ENCODE results near the gene SDK2.

- TF ChIP-seq ZNF274 (IDR thresholded peaks at IDR 0.05; ENCODE audit: low read length), result no peak
- no peak for TF ChIP-seq ZNF274 (tag by site-specific recombination; IDR thresholded peaks at IDR 0.05; ENCODE audit: borderline replicate concordance)
- TF ChIP-seq CTCF (tag by site-specific recombination; IDR thresholded peaks at IDR 0.05), result no peak
- TF ChIP-seq YY1 (tag by site-specific recombination; IDR thresholded peaks at IDR 0.05), result no peak
- TF ChIP-seq, protein P1, sequence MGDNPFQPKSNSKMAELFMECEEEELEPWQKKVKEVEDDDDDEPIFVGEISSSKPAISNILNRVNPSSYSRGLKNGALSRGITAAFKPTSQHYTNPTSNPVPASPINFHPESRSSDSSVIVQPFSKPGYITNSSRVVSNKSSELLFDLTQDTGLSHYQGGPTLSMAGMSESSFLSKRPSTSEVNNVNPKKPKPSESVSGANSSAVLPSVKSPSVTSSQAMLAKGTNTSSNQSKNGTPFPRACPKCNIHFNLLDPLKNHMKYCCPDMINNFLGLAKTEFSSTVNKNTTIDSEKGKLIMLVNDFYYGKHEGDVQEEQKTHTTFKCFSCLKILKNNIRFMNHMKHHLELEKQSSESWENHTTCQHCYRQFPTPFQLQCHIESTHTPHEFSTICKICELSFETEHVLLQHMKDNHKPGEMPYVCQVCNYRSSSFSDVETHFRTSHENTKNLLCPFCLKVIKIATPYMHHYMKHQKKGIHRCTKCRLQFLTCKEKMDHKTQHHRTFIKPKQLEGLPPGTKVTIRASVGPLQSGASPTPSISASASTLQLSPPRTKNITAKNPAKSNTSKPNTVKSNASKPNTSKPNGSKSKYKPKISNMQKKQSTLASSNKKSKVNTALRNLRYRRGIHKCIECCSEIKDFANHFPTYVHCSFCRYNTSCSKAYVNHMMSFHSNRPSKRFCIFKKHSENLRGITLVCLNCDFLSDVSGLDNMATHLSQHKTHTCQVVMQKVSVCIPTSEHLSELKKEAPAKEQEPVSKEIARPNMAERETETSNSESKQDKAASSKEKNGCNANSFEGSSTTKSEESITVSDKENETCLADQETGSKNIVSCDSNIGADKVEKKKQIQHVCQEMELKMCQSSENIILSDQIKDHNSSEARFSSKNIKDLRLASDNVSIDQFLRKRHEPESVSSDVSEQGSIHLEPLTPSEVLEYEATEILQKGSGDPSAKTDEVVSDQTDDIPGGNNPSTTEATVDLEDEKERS (tag by site-specific recombination; IDR thresholded peaks at IDR 0.05), result no peak
- TF ChIP-seq ZNF146 (tag by site-specific recombination; IDR thresholded peaks at IDR 0.05), result no peak
- TF ChIP-seq, protein P2, sequence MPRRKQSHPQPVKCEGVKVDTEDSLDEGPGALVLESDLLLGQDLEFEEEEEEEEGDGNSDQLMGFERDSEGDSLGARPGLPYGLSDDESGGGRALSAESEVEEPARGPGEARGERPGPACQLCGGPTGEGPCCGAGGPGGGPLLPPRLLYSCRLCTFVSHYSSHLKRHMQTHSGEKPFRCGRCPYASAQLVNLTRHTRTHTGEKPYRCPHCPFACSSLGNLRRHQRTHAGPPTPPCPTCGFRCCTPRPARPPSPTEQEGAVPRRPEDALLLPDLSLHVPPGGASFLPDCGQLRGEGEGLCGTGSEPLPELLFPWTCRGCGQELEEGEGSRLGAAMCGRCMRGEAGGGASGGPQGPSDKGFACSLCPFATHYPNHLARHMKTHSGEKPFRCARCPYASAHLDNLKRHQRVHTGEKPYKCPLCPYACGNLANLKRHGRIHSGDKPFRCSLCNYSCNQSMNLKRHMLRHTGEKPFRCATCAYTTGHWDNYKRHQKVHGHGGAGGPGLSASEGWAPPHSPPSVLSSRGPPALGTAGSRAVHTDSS (tag by site-specific recombination; IDR thresholded peaks at IDR 0.05), result no peak
These were observed 323.5 kb downstream of the SDK2 start for GRCh38 chr17:73320601-73321264.
